K562 (cell line): ENCODE measurements around the gene ANKH. TPM values are rescaled to one million over a fixed set of nuclear protein-coding genes. Genes with fewer than 3 reads are reported as not detected.

Experiments used
- CBX2 ChIP-seq: fragments of 200-600 bp; sonication (generic); IDR thresholded peaks from one replicate; pipeline ENCODE4 v1.6.1; 2012; ENCODE audit warnings: mild to moderate bottlenecking, low read length, inconsistent platforms; ENCODE audit not compliant: insufficient read depth, poor library complexity, severe bottlenecking
- DPF2 ChIP-seq: fragments of 450-650 bp; IDR thresholded peaks from 2 replicates; pipeline ENCODE4 v1.6.1; 2016
- FOXA1 ChIP-seq: fragments of 450-650 bp; IDR thresholded peaks from 2 replicates; pipeline ENCODE4 v1.6.1; 2016; ENCODE audit warnings: mild to moderate bottlenecking, borderline replicate concordance
- GABPB2 ChIP-seq: fragments of 250-450 bp; sonication (Bioruptor Pico); conservative IDR thresholded peaks from 2 replicates; pipeline ENCODE4 v1.5.1; 2021; ENCODE audit warnings: mild to moderate bottlenecking
- GTF2F1 ChIP-seq: IDR thresholded peaks from 2 replicates; pipeline ENCODE4 v1.6.1; 2011; ENCODE audit warnings: low read depth, low read length, improper control_type of control experiment
- ILF3 ChIP-seq: fragments of 450-650 bp; IDR thresholded peaks from 2 replicates; pipeline ENCODE4 v1.6.1; 2018; ENCODE audit warnings: antibody characterized with exemption, mild to moderate bottlenecking, moderate library complexity, borderline replicate concordance
- IRF2 ChIP-seq: sonication (generic); formaldehyde crosslinking; IDR thresholded peaks from 2 replicates; pipeline ENCODE4 v1.8.1; 2022; ENCODE audit warnings: mild to moderate bottlenecking, missing genetic modification reagents
- MEIS2 ChIP-seq: fragments of 450-650 bp; IDR thresholded peaks from 2 replicates; pipeline ENCODE4 v1.6.1; 2014; ENCODE audit warnings: mild to moderate bottlenecking; ENCODE audit not compliant: partially characterized antibody
- MYBL2 ChIP-seq, 2 experiments: fragments of 450-650 bp in 1 of 2; sonication (generic) in 1 of 2; formaldehyde crosslinking in 1 of 2; IDR thresholded peaks; 2 replicates each; pipeline versions ENCODE4 v1.6.1 to v1.8.1; 2017 to 2022; ENCODE audit warnings: borderline replicate concordance in 1 of 2, inconsistent platforms in 1 of 2, low read depth in 1 of 2, mild to moderate bottlenecking in 1 of 2, missing genetic modification reagents in 1 of 2, moderate library complexity in 1 of 2
- MYNN ChIP-seq, 2 experiments: sonication (generic); formaldehyde crosslinking in 1 of 2; IDR thresholded peaks; 2 replicates each; pipeline versions ENCODE4 v1.5.0 to v1.6.1; 2016 to 2020; ENCODE audit warnings: antibody characterized with exemption in 1 of 2, missing genetic modification reagents in 1 of 2
- NUFIP1 ChIP-seq: fragments of 450-650 bp; IDR thresholded peaks from 2 replicates; pipeline ENCODE4 v1.6.1; 2018; ENCODE audit not compliant: partially characterized antibody
- PHF20 ChIP-seq: fragments of 450-650 bp; IDR thresholded peaks from 2 replicates; pipeline ENCODE4 v1.6.1; 2018; ENCODE audit not compliant: partially characterized antibody
- PHF8 ChIP-seq: fragments of 200-600 bp; sonication (generic); IDR thresholded peaks from 2 replicates; pipeline ENCODE4 v1.6.1; 2012; ENCODE audit warnings: mixed run types, mild to moderate bottlenecking, inconsistent platforms, low read length, moderate library complexity, borderline replicate concordance
- SRSF1 ChIP-seq: fragments of 200-400 bp; formaldehyde crosslinking; IDR thresholded peaks from 2 replicates; pipeline ENCODE4 v1.6.1; 2017; ENCODE audit warnings: mild to moderate bottlenecking, low read depth, low read length, moderate library complexity
- SRSF9 ChIP-seq: fragments of 200-400 bp; formaldehyde crosslinking; IDR thresholded peaks from 2 replicates; pipeline ENCODE4 v1.6.1; 2017; ENCODE audit warnings: low read depth, low read length, borderline replicate concordance
- TCF7L2 ChIP-seq: fragments of 150-350 bp; IDR thresholded peaks from 2 replicates; pipeline ENCODE4 v1.6.1; 2016; ENCODE audit warnings: low read depth, mild to moderate bottlenecking, low read length, moderate library complexity
- ZNF644 ChIP-seq: fragments of 200-800 bp; sonication (Bioruptor generic); IDR thresholded peaks from 2 replicates; pipeline ENCODE4 v1.6.1; 2016; ENCODE audit warnings: low read depth, missing genetic modification characterization, missing compliant biosample characterization
- polyA plus RNA-seq, 8 experiments: library from polyadenylated mRNA; depleted of rRNA in 4 of 8; stranded (reverse) in 5 of 8; unstranded in 3 of 8; fragments of >200 nt; fragmentation: Nextera tagmentation in 2 of 8; fragmentation: Illumina TruSeq in 1 of 8; extraction: Ambion mirVana in 2 of 8; extraction: Trizol in 1 of 8; gene quantifications; 2 replicates each; pipeline versions ENCODE4 v1.2.1 to v1.2.3, GENCODE V29; 2011 to 2014; ENCODE audit warnings: inconsistent platforms in 1 of 8, missing spikeins in 1 of 8
- total RNA-seq, 7 experiments: library from RNA; depleted of rRNA in 6 of 7; stranded (reverse); fragments of >200 nt in 6 of 7; fragmentation: Illumina TruSeq in 2 of 7; extraction: Trizol in 2 of 7; gene quantifications; 2 replicates each; pipeline versions ENCODE4 v1.2.1 to v1.2.3, GENCODE V29; 2011 to 2021; ENCODE audit warnings: low replicate concordance in 1 of 7
- TF ChIP-seq, protein P1 (sequence below): fragments of 450-650 bp; IDR thresholded peaks from 2 replicates; pipeline ENCODE4 v1.6.1; 2016; ENCODE audit warnings: mild to moderate bottlenecking
- TF ChIP-seq, protein P2 (sequence below): fragments of 450-650 bp; IDR thresholded peaks from 2 replicates; pipeline ENCODE4 v1.6.1; 2018; ENCODE audit not compliant: partially characterized antibody
- TF ChIP-seq, protein P3 (sequence below), 3 experiments: fragments of 200-800 bp in 1 of 3; sonication (Bioruptor generic) in 1 of 3; sonication (generic) in 1 of 3; formaldehyde crosslinking in 1 of 3; IDR thresholded peaks; 2 replicates each; pipeline versions ENCODE4 v1.6.1 to v1.8.0; 2016 to 2022; ENCODE audit warnings: mild to moderate bottlenecking in 2 of 3, missing compliant biosample characterization in 2 of 3, missing genetic modification characterization in 2 of 3, missing genetic modification reagents in 1 of 3

ANKH gene
- total and polyA plus RNA-seq, 9 of the 15 experiments (the other 6 are each of a cell fraction or from before 2014, with no cell fraction given) = 0.79 to 12.2 (median 4.5) TPM

DNA sequence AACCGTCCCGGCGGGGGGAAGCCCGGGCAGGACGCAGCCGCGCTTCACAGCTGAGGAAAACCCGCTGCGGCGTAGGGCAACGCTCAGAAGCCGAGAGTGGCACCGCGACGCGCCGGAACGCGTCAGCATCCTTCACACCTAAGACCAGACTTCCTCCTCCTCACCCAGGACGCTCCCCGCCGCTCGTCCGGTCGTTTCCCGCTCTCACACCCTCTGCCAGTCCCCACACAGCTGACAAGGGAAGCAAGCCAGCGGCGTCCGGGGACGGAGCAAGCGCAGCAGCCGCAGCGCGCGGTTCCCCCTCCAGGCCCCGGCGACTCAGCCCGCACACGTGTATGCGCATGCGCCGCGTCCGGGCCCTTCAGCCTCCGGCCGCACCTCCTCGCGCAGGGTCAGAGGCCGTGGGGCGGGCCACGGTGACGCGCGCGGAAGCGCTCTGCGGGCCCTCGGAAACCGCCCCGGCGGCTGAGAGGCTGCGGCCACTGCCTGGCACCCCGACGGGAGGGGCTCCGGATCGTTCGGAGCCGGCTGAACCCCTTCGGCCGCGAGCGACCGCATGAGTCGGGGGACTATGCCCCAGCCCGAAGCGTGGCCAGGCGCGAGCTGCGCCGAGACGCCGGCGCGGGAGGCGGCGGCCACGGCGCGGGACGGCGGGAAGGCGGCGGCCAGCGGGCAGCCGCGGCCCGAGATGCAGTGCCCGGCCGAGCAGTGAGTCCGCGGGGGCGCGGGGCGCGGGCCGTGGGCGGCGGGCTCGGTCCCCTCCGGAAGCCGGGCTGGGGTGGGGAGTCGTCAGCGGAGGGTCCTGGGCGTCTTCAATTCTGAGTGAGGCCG, 207.1 kb downstream of the ANKH start, which contains the start of gene OTULIN (continued):
- TF ChIP-seq PHF8 (peak; percentile 94), SRSF9 (no peak), GTF2F1 (no peak), GABPB2 (no peak), MYBL2 (IDR thresholded peaks at IDR 0.05; ENCODE audit: low read depth) (no peak), MYBL2 (CRISPR knock-in tag; IDR thresholded peaks at IDR 0.05; ENCODE audit: borderline replicate concordance) (no peak), SRSF1 (no peak), NUFIP1 (no peak), MYNN (IDR thresholded peaks at IDR 0.05) (no peak), MYNN (CRISPR knock-in tag; IDR thresholded peaks at IDR 0.05) (no peak), FOXA1 (no peak), ILF3 (no peak), IRF2 (CRISPR knock-in tag) (no peak), CBX2 (no peak), PHF20 (peak; percentile 65), ZNF644 (tag) (no peak), TCF7L2 (no peak), DPF2 (no peak), MEIS2 (peak; percentile 94)
- TF ChIP-seq, protein P1, sequence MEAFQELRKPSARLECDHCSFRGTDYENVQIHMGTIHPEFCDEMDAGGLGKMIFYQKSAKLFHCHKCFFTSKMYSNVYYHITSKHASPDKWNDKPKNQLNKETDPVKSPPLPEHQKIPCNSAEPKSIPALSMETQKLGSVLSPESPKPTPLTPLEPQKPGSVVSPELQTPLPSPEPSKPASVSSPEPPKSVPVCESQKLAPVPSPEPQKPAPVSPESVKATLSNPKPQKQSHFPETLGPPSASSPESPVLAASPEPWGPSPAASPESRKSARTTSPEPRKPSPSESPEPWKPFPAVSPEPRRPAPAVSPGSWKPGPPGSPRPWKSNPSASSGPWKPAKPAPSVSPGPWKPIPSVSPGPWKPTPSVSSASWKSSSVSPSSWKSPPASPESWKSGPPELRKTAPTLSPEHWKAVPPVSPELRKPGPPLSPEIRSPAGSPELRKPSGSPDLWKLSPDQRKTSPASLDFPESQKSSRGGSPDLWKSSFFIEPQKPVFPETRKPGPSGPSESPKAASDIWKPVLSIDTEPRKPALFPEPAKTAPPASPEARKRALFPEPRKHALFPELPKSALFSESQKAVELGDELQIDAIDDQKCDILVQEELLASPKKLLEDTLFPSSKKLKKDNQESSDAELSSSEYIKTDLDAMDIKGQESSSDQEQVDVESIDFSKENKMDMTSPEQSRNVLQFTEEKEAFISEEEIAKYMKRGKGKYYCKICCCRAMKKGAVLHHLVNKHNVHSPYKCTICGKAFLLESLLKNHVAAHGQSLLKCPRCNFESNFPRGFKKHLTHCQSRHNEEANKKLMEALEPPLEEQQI = no peak
- TF ChIP-seq, protein P2, sequence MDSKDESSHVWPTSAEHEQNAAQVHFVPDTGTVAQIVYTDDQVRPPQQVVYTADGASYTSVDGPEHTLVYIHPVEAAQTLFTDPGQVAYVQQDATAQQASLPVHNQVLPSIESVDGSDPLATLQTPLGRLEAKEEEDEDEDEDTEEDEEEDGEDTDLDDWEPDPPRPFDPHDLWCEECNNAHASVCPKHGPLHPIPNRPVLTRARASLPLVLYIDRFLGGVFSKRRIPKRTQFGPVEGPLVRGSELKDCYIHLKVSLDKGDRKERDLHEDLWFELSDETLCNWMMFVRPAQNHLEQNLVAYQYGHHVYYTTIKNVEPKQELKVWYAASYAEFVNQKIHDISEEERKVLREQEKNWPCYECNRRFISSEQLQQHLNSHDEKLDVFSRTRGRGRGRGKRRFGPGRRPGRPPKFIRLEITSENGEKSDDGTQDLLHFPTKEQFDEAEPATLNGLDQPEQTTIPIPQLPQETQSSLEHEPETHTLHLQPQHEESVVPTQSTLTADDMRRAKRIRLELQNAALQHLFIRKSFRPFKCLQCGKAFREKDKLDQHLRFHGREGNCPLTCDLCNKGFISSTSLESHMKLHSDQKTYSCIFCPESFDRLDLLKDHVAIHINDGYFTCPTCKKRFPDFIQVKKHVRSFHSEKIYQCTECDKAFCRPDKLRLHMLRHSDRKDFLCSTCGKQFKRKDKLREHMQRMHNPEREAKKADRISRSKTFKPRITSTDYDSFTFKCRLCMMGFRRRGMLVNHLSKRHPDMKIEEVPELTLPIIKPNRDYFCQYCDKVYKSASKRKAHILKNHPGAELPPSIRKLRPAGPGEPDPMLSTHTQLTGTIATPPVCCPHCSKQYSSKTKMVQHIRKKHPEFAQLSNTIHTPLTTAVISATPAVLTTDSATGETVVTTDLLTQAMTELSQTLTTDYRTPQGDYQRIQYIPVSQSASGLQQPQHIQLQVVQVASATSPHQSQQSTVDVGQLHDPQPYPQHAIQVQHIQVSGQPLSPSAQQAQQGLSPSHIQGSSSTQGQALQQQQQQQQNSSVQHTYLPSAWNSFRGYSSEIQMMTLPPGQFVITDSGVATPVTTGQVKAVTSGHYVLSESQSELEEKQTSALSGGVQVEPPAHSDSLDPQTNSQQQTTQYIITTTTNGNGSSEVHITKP = peak; percentile 88
- TF ChIP-seq, protein P3, sequence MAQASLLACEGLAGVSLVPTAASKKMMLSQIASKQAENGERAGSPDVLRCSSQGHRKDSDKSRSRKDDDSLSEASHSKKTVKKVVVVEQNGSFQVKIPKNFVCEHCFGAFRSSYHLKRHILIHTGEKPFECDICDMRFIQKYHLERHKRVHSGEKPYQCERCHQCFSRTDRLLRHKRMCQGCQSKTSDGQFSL (CRISPR knock-in tag; IDR thresholded peaks at IDR 0.05) = no peak
- TF ChIP-seq, protein P3 (tag; IDR thresholded peaks at IDR 0.05) = no peak
